ENCODE results near the gene ZBTB46. TPM values are rescaled to one million over a fixed set of nuclear protein-coding genes. Genes with fewer than 3 reads are reported as not detected.

ZBTB46 gene
- total RNA-seq, 1 donor, result 0.36 TPM

- H2AFZ ChIP-seq (ENCODE audit: low read length), result peak within 1 kb of the TSS; percentile 91
- H3K36me3 ChIP-seq (ENCODE audit: insufficient read depth, low read length), result peaks cover 26% of the 10 kb centered on the region
- TF ChIP-seq CTCF (IDR thresholded peaks at IDR 0.05; ENCODE audit: extremely low read depth, low read depth, low read length), result no peak
- H3K27ac ChIP-seq (ENCODE audit: low read depth, low read length), result peak within 1 kb of the TSS; percentile 92
- H3K4me2 ChIP-seq (ENCODE audit: insufficient read depth, low read length), result peak within 1 kb of the TSS; percentile 99
- peaks cover 21% of the 10 kb centered on the region for H3K4me1 ChIP-seq (ENCODE audit: insufficient read depth, low read length)
- peak; percentile 100 for DNase-seq (ENCODE audit: insufficient read length, low spot score, missing footprints)
- peak within 1 kb of the TSS; percentile 99 for H3K4me3 ChIP-seq (ENCODE audit: insufficient read depth, low read length)
- H3K9me3 ChIP-seq (ENCODE audit: low read depth, low read length), result no peaks in the 10 kb centered on the region
- H4K20me1 ChIP-seq (ENCODE audit: insufficient read depth, low read length), result peaks cover 29% of the 10 kb centered on the region
- H3K79me2 ChIP-seq (ENCODE audit: insufficient read depth, low read length), result peaks cover 78% of the 10 kb centered on the region
- H3K27me3 ChIP-seq (ENCODE audit: insufficient read depth, low read length), result no peaks in the 10 kb centered on the region
Measured at GRCh38 chr20:63864978-63865640, 34.0 kb upstream of the ZBTB46 start, which contains the start of gene TPD52L2. TSS of gene TPD52L2 (plus strand) at chr20:63865270. CDS start at chr20:63865366, 96 bp downstream.

DNA sequence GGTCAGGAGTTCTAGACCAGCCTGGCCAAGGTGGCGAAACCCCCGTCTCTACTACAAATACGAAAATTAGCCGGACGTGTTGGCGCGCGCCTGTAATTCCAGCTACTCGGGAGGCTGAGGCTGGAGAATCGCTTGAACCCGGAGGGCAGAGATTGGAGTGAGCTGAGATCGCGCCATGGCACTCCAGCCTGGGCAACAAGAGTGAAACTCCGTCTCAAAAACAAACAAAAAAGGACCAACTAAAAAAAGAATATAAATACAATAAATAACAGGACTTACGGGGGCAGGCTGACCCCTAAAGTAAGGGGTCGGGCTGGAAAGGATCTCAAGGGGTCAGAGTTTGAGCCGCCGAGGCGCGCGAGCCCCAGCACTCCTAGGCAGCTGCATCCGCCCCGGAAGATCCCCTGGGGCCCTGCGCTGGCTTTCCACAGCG lies 33.5 kb upstream of the ZBTB46 start:
- peaks cover 24% of the 10 kb centered on the region for H4K20me1 ChIP-seq (ENCODE audit: insufficient read depth, low read length)
- H3K36me3 ChIP-seq (ENCODE audit: insufficient read depth, low read length), result peaks cover 20% of the 10 kb centered on the region
- peaks cover 21% of the 10 kb centered on the region for H3K4me1 ChIP-seq (ENCODE audit: insufficient read depth, low read length)
- H3K9me3 ChIP-seq (ENCODE audit: low read depth, low read length), result no peaks in the 10 kb centered on the region
- no peaks in the 10 kb centered on the region for H3K27me3 ChIP-seq (ENCODE audit: insufficient read depth, low read length)
- H3K79me2 ChIP-seq (ENCODE audit: insufficient read depth, low read length), result peaks cover 73% of the 10 kb centered on the region
- H3K27ac ChIP-seq (ENCODE audit: low read depth, low read length), result peak overlapping the region; percentile 92
- no peak for TF ChIP-seq CTCF (IDR thresholded peaks at IDR 0.05; ENCODE audit: extremely low read depth, low read depth, low read length)
- peak overlapping the region; percentile 99 for H3K4me2 ChIP-seq (ENCODE audit: insufficient read depth, low read length)
- no peak for DNase-seq (ENCODE audit: insufficient read length, low spot score, missing footprints)
- peak overlapping the region; percentile 99 for H3K4me3 ChIP-seq (ENCODE audit: insufficient read depth, low read length)
- H2AFZ ChIP-seq (ENCODE audit: low read length), result peak overlapping the region; percentile 91

GRCh38 chr20:63863798-63864544 lies 32.9 kb upstream of the ZBTB46 start:
- Histone ChIP-seq H4K20me1 (ENCODE audit: insufficient read depth, low read length) (peaks cover 23% of the 10 kb centered on the region), H3K36me3 (ENCODE audit: insufficient read depth, low read length) (peaks cover 14% of the 10 kb centered on the region), H3K79me2 (ENCODE audit: insufficient read depth, low read length) (peaks cover 67% of the 10 kb centered on the region), H3K27me3 (ENCODE audit: insufficient read depth, low read length) (no peaks in the 10 kb centered on the region), H3K9me3 (ENCODE audit: low read depth, low read length) (no peaks in the 10 kb centered on the region), H3K4me2 (ENCODE audit: insufficient read depth, low read length) (peak overlapping the region; percentile 99), H3K4me3 (ENCODE audit: insufficient read depth, low read length) (peak overlapping the region; percentile 99), H2AFZ (ENCODE audit: low read length) (peak overlapping the region; percentile 52), H3K4me1 (ENCODE audit: insufficient read depth, low read length) (peaks cover 21% of the 10 kb centered on the region), H3K27ac (ENCODE audit: low read depth, low read length) (peak overlapping the region; percentile 92)
- TF ChIP-seq CTCF (IDR thresholded peaks at IDR 0.05; ENCODE audit: extremely low read depth, low read depth, low read length), result peak; percentile 59
- peak; percentile 99 for DNase-seq (ENCODE audit: insufficient read length, low spot score, missing footprints)
